Measurements from ENCODE around the gene TNS3. TPM values are rescaled to one million over a fixed set of nuclear protein-coding genes. Genes with fewer than 3 reads are reported as not detected.

The TNS3 gene
- total and polyA plus RNA-seq, 2 of the 13 experiments (the other 11 are each of a cell fraction or from before 2014, with no cell fraction given): 52.9 to 55.7 TPM

DNA sequence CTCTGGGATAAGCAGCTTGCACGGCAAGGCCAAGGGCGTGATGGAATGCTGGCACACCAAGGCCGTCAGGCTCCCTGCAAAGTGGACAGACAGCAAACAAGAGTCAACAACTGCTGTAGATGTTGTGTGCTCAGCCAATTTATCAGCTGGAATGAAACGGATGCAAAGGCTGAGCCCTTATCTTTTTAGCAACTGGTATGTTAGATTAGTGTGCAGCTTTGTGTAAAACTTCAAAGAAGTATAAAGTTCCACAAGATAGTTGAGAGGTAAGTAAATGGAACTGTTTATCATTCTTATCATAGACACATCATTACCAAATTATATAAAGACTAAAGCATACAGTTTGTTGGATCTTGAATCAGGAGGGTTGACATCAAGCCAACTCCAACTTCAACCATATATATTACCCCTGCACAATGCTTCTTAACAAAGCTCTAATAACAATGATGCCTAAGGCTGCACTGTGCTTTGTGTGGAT, 289.0 kb downstream of the TNS3 start (continued):
- TF ChIP-seq, protein P1, sequence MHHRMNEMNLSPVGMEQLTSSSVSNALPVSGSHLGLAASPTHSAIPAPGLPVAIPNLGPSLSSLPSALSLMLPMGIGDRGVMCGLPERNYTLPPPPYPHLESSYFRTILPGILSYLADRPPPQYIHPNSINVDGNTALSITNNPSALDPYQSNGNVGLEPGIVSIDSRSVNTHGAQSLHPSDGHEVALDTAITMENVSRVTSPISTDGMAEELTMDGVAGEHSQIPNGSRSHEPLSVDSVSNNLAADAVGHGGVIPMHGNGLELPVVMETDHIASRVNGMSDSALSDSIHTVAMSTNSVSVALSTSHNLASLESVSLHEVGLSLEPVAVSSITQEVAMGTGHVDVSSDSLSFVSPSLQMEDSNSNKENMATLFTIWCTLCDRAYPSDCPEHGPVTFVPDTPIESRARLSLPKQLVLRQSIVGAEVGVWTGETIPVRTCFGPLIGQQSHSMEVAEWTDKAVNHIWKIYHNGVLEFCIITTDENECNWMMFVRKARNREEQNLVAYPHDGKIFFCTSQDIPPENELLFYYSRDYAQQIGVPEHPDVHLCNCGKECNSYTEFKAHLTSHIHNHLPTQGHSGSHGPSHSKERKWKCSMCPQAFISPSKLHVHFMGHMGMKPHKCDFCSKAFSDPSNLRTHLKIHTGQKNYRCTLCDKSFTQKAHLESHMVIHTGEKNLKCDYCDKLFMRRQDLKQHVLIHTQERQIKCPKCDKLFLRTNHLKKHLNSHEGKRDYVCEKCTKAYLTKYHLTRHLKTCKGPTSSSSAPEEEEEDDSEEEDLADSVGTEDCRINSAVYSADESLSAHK (CRISPR knock-in tag; IDR thresholded peaks at IDR 0.05; ENCODE audit: borderline replicate concordance): no peak
- TF ChIP-seq ZBTB38 (CRISPR knock-in tag; IDR thresholded peaks at IDR 0.05) (no peak), ZNF724P (CRISPR knock-in tag; IDR thresholded peaks at IDR 0.05; ENCODE audit: borderline replicate concordance) (peak; percentile 62; the same call in 1 of the 2 replicates), ZFAT (CRISPR knock-in tag; conservative IDR thresholded peaks at IDR 0.05) (no peak), MTA1 (CRISPR knock-in tag; IDR thresholded peaks at IDR 0.05; ENCODE audit: borderline replicate concordance) (peak; percentile 58; the same call in 1 of the 2 replicates), SMC3 (IDR thresholded peaks at IDR 0.05; ENCODE audit: low read length) (no peak), ZNF430 (CRISPR knock-in tag; IDR thresholded peaks at IDR 0.05) (0 out of 2 replicates have a peak, but pooled peaks have one; percentile 26), JUND (CRISPR knock-in tag; IDR thresholded peaks at IDR 0.05) (peak; percentile 12), POLR2AphosphoS2 (IDR thresholded peaks at IDR 0.05; ENCODE audit: low read depth, low read length) (no peak), LCORL (IDR thresholded peaks at IDR 0.05) (no peak), LCORL (CRISPR knock-in tag; IDR thresholded peaks at IDR 0.05) (peak; percentile 51; the same call in 1 of the 2 replicates), ZNF792 (CRISPR knock-in tag; IDR thresholded peaks at IDR 0.05) (peak; percentile 80), ETV5 (CRISPR knock-in tag; IDR thresholded peaks at IDR 0.05; ENCODE audit: borderline replicate concordance) (peak; percentile 72), ZNF10 (CRISPR knock-in tag; IDR thresholded peaks at IDR 0.05; ENCODE audit: borderline replicate concordance, low read depth) (no peak), SP4 (CRISPR knock-in tag; IDR thresholded peaks at IDR 0.05) (no peak), AKAP8 (CRISPR knock-in tag; IDR thresholded peaks at IDR 0.05) (peak; percentile 74), ATF7 (IDR thresholded peaks at IDR 0.05) (no peak), ATF7 (CRISPR knock-in tag; IDR thresholded peaks at IDR 0.05) (no peak), TARDBP (CRISPR knock-in tag; IDR thresholded peaks at IDR 0.05) (peak; percentile 88; the same call in 1 of the 2 replicates)
- TF ChIP-seq, protein P2, sequence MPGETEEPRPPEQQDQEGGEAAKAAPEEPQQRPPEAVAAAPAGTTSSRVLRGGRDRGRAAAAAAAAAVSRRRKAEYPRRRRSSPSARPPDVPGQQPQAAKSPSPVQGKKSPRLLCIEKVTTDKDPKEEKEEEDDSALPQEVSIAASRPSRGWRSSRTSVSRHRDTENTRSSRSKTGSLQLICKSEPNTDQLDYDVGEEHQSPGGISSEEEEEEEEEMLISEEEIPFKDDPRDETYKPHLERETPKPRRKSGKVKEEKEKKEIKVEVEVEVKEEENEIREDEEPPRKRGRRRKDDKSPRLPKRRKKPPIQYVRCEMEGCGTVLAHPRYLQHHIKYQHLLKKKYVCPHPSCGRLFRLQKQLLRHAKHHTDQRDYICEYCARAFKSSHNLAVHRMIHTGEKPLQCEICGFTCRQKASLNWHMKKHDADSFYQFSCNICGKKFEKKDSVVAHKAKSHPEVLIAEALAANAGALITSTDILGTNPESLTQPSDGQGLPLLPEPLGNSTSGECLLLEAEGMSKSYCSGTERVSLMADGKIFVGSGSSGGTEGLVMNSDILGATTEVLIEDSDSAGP (CRISPR knock-in tag; IDR thresholded peaks at IDR 0.05; ENCODE audit: borderline replicate concordance): no peak
- TF ChIP-seq, protein P3, sequence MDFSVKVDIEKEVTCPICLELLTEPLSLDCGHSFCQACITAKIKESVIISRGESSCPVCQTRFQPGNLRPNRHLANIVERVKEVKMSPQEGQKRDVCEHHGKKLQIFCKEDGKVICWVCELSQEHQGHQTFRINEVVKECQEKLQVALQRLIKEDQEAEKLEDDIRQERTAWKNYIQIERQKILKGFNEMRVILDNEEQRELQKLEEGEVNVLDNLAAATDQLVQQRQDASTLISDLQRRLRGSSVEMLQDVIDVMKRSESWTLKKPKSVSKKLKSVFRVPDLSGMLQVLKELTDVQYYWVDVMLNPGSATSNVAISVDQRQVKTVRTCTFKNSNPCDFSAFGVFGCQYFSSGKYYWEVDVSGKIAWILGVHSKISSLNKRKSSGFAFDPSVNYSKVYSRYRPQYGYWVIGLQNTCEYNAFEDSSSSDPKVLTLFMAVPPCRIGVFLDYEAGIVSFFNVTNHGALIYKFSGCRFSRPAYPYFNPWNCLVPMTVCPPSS (IDR thresholded peaks at IDR 0.05): no peak
- TF ChIP-seq, protein P4, sequence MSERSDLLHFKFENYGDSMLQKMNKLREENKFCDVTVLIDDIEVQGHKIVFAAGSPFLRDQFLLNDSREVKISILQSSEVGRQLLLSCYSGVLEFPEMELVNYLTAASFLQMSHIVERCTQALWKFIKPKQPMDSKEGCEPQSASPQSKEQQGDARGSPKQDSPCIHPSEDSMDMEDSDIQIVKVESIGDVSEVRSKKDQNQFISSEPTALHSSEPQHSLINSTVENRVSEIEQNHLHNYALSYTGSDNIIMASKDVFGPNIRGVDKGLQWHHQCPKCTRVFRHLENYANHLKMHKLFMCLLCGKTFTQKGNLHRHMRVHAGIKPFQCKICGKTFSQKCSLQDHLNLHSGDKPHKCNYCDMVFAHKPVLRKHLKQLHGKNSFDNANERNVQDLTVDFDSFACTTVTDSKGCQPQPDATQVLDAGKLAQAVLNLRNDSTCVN (CRISPR knock-in tag; IDR thresholded peaks at IDR 0.05; ENCODE audit: borderline replicate concordance): no peak
- TF ChIP-seq, protein P5, sequence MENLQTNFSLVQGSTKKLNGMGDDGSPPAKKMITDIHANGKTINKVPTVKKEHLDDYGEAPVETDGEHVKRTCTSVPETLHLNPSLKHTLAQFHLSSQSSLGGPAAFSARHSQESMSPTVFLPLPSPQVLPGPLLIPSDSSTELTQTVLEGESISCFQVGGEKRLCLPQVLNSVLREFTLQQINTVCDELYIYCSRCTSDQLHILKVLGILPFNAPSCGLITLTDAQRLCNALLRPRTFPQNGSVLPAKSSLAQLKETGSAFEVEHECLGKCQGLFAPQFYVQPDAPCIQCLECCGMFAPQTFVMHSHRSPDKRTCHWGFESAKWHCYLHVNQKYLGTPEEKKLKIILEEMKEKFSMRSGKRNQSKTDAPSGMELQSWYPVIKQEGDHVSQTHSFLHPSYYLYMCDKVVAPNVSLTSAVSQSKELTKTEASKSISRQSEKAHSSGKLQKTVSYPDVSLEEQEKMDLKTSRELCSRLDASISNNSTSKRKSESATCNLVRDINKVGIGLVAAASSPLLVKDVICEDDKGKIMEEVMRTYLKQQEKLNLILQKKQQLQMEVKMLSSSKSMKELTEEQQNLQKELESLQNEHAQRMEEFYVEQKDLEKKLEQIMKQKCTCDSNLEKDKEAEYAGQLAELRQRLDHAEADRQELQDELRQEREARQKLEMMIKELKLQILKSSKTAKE (CRISPR knock-in tag; IDR thresholded peaks at IDR 0.05; ENCODE audit: borderline replicate concordance): peak; percentile 96

All from HepG2 (cell line).